GM10266 (cell line): ENCODE measurements around the gene TRPC3.
"Not testable (repeated sequence)": the region's sequence is repeated elsewhere in the genome, so short reads cannot be mapped to it uniquely, and the experiment has no call there.

Source experiments
- DNase-seq: peaks from one replicate; pipeline ENCODE4 v3.0.0; 2012; ENCODE audit errors: extremely low spot score
- CTCF ChIP-seq: IDR thresholded peaks from 2 replicates; pipeline ENCODE4 v1.5.1; 2012; ENCODE audit warnings: mild to moderate bottlenecking, low read depth; ENCODE audit not compliant: control insufficient read depth, insufficient read depth; ENCODE audit errors: missing control alignments

TRPC3 gene

GRCh38 chr4:121932212-121932974 lies 19.5 kb downstream of the TRPC3 start:
- DNase-seq: no peak
- no peak for TF ChIP-seq CTCF

- TF ChIP-seq CTCF: no peak
- DNase-seq: no peak
Observed at GRCh38 chr4:121930304-121930703, 21.6 kb downstream of the TRPC3 start.

- DNase-seq: no peak
- no peak for TF ChIP-seq CTCF
Observed at GRCh38 chr4:121927948-121928347, 23.9 kb downstream of the TRPC3 start.

- not testable (repeated sequence) for DNase-seq
Observed at GRCh38 chr4:121926490-121926889, 25.4 kb downstream of the TRPC3 start.

GRCh38 chr4:121923306-121923705 lies 28.6 kb downstream of the TRPC3 start:
- no peak for TF ChIP-seq CTCF
- DNase-seq: no peak

- no peak for TF ChIP-seq CTCF
- no peak for DNase-seq
Observed at GRCh38 chr4:121913667-121914066, 38.2 kb downstream of the TRPC3 start.

- no peak for TF ChIP-seq CTCF
- DNase-seq: no peak
Observed at GRCh38 chr4:121908346-121908745, 43.5 kb downstream of the TRPC3 start.
